Thoracic aorta (tissue), 2 donors: Measurements from ENCODE around the gene DTL. TPM values are rescaled to one million over a fixed set of nuclear protein-coding genes. Genes with fewer than 3 reads are reported as not detected.

Experiments
- ATAC-seq: fragments of 150-250 bp; one replicate; pipeline ENCODE4 v1.8.0; 2017; ENCODE audit warnings: low read depth; ENCODE audit not compliant: insufficient number of reproducible peaks, low FRiP score
- DNase-seq: peaks from one replicate; pipeline ENCODE4 v3.0.0-alpha.2; 2020; ENCODE audit warnings: low spot score
- H3K27ac ChIP-seq, 2 donors: fragments of 200-600 bp; sonication (generic); 1 replicate in 1 of 2; 2 replicates in 1 of 2; pipeline ENCODE4 v1.5.1; 2016; ENCODE audit warnings: mild to moderate bottlenecking in 2 of 2, moderate library complexity in 2 of 2
- H3K27me3 ChIP-seq: fragments of 200-600 bp; sonication (generic); replicated peaks from 2 replicates; pipeline ENCODE4 v1.6.0; 2016; ENCODE audit warnings: mild to moderate bottlenecking; ENCODE audit not compliant: insufficient read depth
- H3K36me3 ChIP-seq: fragments of 200-600 bp; sonication (generic); one replicate; pipeline ENCODE4 v1.5.1; 2016
- H3K4me1 ChIP-seq, 2 donors: fragments of 200-600 bp; sonication (generic); 1 replicate in 1 of 2; 2 replicates in 1 of 2; pipeline versions ENCODE4 v1.5.1 to v1.6.0; 2016; ENCODE audit warnings: low read depth in 2 of 2, mild to moderate bottlenecking in 1 of 2; ENCODE audit not compliant: control insufficient read depth in 1 of 2
- H3K4me3 ChIP-seq: fragments of 200-600 bp; sonication (generic); 2 replicates; pipeline ENCODE4 v1.5.1; 2016; ENCODE audit warnings: mild to moderate bottlenecking
- H3K9me3 ChIP-seq: fragments of 200-600 bp; sonication (generic); 2 replicates; pipeline ENCODE4 v1.5.1; 2016
- CTCF ChIP-seq: fragments of 200-600 bp; sonication (generic); IDR thresholded peaks from one replicate; pipeline ENCODE4 v1.5.1; 2019; ENCODE audit warnings: antibody characterized with exemption
- total RNA-seq, 2 donors: library from RNA; depleted of rRNA; stranded (reverse); fragments of >200 nt; gene quantifications; one replicate each; pipeline versions ENCODE4 v1.1.0 to v1.2.3, GENCODE V29; 2016

DTL gene
- total RNA-seq, 2 donors from 2014 or later = 0.21 to 3.4 TPM

DNA sequence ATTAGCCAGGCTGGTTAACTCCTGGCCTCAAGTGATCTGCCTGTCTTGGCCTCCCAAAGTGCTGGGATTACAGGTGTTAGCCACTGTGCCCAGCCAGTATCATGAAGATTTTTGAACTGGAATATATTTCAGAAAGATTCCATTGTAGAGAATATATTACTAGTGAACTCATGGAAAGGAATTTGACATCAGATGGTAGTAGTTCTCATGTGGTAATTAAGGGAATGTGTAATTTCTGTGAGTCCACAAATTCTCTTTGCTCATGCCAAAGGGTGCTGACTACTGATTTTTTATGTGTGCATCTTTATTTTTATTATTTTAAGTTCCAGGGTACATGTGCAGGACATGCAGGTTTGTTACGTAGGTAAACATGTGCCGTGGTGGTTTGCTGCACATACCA, 10.4 kb downstream of the DTL start:
- H3K9me3 ChIP-seq = no peaks in the 10 kb centered on the region
- no peaks in the 10 kb centered on the region for H3K36me3 ChIP-seq
- no peak for ATAC-seq
- H3K27me3 ChIP-seq = no peaks in the 10 kb centered on the region
- H3K4me3 ChIP-seq = no peak overlapping the region
- TF ChIP-seq CTCF = no peak
- no peak for DNase-seq
- no peak overlapping the region for H3K27ac ChIP-seq
- H3K4me1 ChIP-seq = no peaks in the 10 kb centered on the region

- Histone ChIP-seq H3K27ac (no peak overlapping the region), H3K4me1 (no peaks in the 10 kb centered on the region), H3K27me3 (no peaks in the 10 kb centered on the region), H3K9me3 (no peaks in the 10 kb centered on the region), H3K36me3 (no peaks in the 10 kb centered on the region), H3K4me3 (no peak overlapping the region)
- TF ChIP-seq CTCF = no peak
- no peak for DNase-seq
- no peak for ATAC-seq
Measured at GRCh38 chr1:212053993-212054392, 18.4 kb downstream of the DTL start.

- ATAC-seq = no peak
- H3K9me3 ChIP-seq = no peaks in the 10 kb centered on the region
Measured at GRCh38 chr1:212055333-212055732, 19.8 kb downstream of the DTL start.

DNA sequence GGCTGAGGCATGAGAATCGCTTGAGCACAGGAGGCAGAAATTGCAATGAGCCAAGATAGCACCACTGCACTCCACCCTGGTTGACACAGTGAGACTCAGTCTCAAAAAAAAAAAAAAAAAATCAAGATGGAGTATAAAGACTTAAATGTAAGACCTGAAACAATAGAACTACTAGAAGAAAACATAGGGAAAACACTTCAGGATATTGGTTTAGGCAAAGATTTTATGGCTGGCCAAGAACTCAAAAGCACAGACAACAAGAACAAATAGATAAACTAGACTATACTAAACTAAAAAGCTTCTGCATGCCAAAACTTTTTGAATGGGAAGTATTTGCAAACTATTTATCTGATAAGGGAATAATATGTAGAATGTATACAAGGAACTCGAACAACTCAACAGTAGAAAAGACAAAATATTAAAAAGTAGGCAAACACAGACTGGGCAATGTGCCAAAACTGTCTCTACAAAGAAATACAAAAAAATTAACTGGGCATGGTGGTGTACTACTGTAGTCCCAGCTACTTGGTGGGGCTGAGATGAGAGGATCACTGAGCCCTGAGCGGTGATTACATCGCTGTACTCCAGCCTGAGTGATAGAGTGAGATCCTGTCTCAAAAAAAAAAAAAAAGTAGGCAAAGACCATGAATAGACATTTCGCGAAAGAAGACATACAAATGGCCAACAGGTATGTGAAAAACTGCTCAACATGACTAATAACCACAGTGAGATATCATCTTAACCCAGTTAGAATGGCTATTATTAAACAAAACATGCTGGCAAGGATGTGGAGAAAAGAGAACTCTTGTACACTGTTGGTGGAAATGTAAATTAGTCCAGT, 25.3 kb downstream of the DTL start:
- Histone ChIP-seq H3K36me3 (no peaks in the 10 kb centered on the region), H3K27ac (no peak overlapping the region), H3K4me1 (no peaks in the 10 kb centered on the region), H3K9me3 (no peaks in the 10 kb centered on the region), H3K4me3 (no peak overlapping the region), H3K27me3 (no peaks in the 10 kb centered on the region)
- no peak for TF ChIP-seq CTCF
- DNase-seq (no peak), ATAC-seq (no peak)

More at GRCh38 chr1:212055333-212055732, 19.8 kb downstream of the DTL start:
- no peak for TF ChIP-seq CTCF
- no peaks in the 10 kb centered on the region for H3K36me3 ChIP-seq
- H3K4me3 ChIP-seq = no peak overlapping the region
- no peaks in the 10 kb centered on the region for H3K27me3 ChIP-seq
- DNase-seq = no peak
- no peaks in the 10 kb centered on the region for H3K4me1 ChIP-seq
- no peak overlapping the region for H3K27ac ChIP-seq

GRCh38 chr1:212062832-212063438, 27.4 kb downstream of the DTL start:
- peak; percentile 36 for ATAC-seq
- Histone ChIP-seq H3K4me3 (no peak overlapping the region), H3K36me3 (no peaks in the 10 kb centered on the region), H3K9me3 (no peaks in the 10 kb centered on the region), H3K4me1 (no peaks in the 10 kb centered on the region), H3K27me3 (no peaks in the 10 kb centered on the region), H3K27ac (no peak overlapping the region)
- TF ChIP-seq CTCF = peak; percentile 71
- DNase-seq = no peak
